Bronchial epithelial cell (primary cell): ENCODE measurements around the gene CPXM1. TPM values are rescaled to one million over a fixed set of nuclear protein-coding genes. Genes with fewer than 3 reads are reported as not detected.

ENCODE experiments used
- DNase-seq: peaks from one replicate; pipeline ENCODE4 v3.0.0-alpha.2; 2010; ENCODE audit warnings: low read depth
- FAIRE-seq: peaks from 2 replicates; lab custom pipeline; 2011; peaks lifted over from hg19 to GRCh38; lab: Jason Lieb, UNC
- H3K27me3 ChIP-seq: 2 replicates; pipeline ENCODE4 v1.5.1; 2011; ENCODE audit warnings: low read length; ENCODE audit not compliant: control insufficient read depth, insufficient read depth
- H3K36me3 ChIP-seq: 2 replicates; pipeline ENCODE4 v1.5.1; 2011; ENCODE audit warnings: low read length; ENCODE audit not compliant: control insufficient read depth, insufficient read depth
- H3K4me3 ChIP-seq: 2 replicates; pipeline ENCODE4 v1.5.1; 2011; ENCODE audit warnings: mild to moderate bottlenecking, low read depth, low read length, control low read depth
- CTCF ChIP-seq: IDR thresholded peaks from 2 replicates; pipeline ENCODE4 v1.5.1; 2011; ENCODE audit warnings: mild to moderate bottlenecking, moderate library complexity, low read length, control low read depth, inconsistent platforms; ENCODE audit not compliant: insufficient read depth, severe bottlenecking
- total RNA-seq: library from RNA; depleted of rRNA; stranded (reverse); fragments of >200 nt; gene quantifications from 2 replicates; pipeline ENCODE4 v1.2.1, GENCODE V29; 2014

CPXM1 gene
- total RNA-seq, 1 donor from 2014 or later, result not detected

GRCh38 chr20:2796011-2796660 lies 4.3 kb downstream of the CPXM1 start:
- no peak for TF ChIP-seq CTCF
- no peak for FAIRE-seq
- H3K27me3 ChIP-seq, result peaks cover 18% of the 10 kb centered on the region
- H3K4me3 ChIP-seq, result no peak overlapping the region
- no peak for DNase-seq
- no peaks in the 10 kb centered on the region for H3K36me3 ChIP-seq

DNA sequence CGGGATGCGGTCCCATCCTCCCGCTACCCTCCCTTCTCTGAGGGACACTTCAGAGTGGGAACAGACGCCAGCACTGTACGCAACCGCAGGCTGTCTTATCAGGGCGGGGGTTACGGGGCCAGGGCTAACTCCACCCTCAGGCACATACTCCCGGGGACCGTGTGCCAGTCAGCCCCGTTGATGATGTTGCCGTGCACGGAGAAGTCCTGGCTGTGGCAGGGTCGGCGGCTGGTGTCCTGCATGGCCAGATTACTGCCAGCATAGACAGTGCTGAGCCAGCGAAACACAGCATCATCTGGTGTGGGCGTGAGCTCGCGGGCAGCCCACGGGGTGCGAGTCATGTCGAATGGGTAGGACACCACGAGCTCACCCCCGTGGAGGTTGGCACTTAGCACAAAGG lies 5.0 kb downstream of the CPXM1 start:
- FAIRE-seq (no peak), DNase-seq (no peak)
- H3K4me3 ChIP-seq, result no peak overlapping the region
- no peaks in the 10 kb centered on the region for H3K36me3 ChIP-seq
- TF ChIP-seq CTCF, result no peak
- H3K27me3 ChIP-seq, result peaks cover 13% of the 10 kb centered on the region

DNA sequence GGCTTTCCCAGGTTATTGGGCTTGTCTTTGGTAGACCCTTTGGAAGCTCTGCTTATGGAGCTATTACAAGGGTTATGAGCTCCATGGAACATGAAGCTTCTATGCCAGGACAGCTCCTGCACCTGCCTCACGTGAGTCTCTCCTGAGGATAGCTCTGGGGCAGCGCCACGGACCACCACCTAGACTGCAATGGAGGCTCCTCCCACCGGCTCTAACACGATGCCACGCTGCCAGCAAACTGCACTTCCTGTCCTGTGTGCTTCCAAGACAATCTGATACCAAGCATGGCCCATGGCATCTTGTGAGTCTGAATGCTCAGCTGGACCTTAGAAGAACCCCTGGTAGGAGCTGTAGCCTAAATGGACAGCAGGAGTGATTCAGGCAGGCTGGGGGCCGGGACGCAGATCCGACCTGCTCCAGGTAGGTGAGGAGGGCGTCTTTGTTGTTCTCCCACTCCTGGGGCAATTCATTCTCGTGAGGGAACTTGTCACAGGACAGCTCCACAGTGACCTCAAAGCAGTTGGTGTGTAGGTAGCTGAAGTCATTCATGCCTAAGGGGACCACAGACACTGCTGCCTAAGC lies 5.5 kb downstream of the CPXM1 start:
- no peak for DNase-seq
- TF ChIP-seq CTCF, result no peak

DNA sequence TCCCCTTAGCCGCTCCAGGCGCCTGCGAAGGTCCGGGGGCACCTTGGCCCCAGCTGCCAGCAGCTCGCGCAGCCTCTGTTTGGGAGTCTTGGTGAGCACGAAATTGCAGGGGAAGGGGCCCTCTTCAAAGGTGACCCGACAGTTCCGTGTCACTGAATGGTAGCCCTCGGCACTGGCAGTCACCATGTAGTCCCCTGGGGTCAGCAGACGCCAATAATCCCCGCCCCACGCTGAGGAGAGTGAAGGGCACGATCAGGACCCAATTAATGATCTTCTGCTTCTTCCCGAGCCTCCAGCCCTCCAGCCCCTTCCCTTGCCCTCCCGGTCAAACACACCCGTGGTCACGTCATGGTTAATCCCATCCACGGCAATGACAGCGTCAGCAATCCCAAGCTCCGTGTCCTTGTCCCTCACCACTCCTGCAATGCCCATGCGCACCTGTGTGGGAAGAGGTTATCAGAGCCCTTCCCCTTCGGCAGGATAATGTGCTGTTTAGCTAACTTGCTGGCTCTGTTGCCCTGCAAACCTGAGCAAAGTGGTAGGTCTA lies 6.2 kb downstream of the CPXM1 start:
- no peak for FAIRE-seq
- Histone ChIP-seq H3K27me3 (peaks cover 3% of the 10 kb centered on the region), H3K4me3 (no peak overlapping the region), H3K36me3 (no peaks in the 10 kb centered on the region)
- no peak for DNase-seq
- no peak for TF ChIP-seq CTCF

More for the DNA sequence above, 5.5 kb downstream of the CPXM1 start:
- H3K36me3 ChIP-seq, result no peaks in the 10 kb centered on the region
- no peak overlapping the region for H3K4me3 ChIP-seq
- peaks cover 10% of the 10 kb centered on the region for H3K27me3 ChIP-seq
- no peak for FAIRE-seq

- Histone ChIP-seq H3K27me3 (peaks cover 3% of the 10 kb centered on the region), H3K4me3 (no peak overlapping the region), H3K36me3 (no peaks in the 10 kb centered on the region)
- DNase-seq (no peak), FAIRE-seq (no peak)
- no peak for TF ChIP-seq CTCF
These were observed 7.0 kb downstream of the CPXM1 start for GRCh38 chr20:2793471-2793870.
